ENCODE measurements around the gene VIL1. TPM values are rescaled to one million over a fixed set of nuclear protein-coding genes. Genes with fewer than 3 reads are reported as not detected.

Gene VIL1
- total RNA-seq, 1 experiment from 2014 or later: not detected

GRCh38 chr2:218406209-218406948 lies 12.5 kb upstream of the VIL1 start:
- H3K27me3 ChIP-seq (replicated peaks; ENCODE audit: insufficient read depth, low read depth, low read length, poor library complexity): no peaks in the 10 kb centered on the region
- peak overlapping the region; percentile 79 for H3K27ac ChIP-seq (ENCODE audit: low read depth, low read length, poor library complexity, severe bottlenecking)
- H3K4me1 ChIP-seq (ENCODE audit: insufficient read depth, low read length, poor library complexity, severe bottlenecking): peaks cover 27% of the 10 kb centered on the region
- ChIA-PET POLR2A (ENCODE audit: low non-redundant PET) (interaction anchor here (0.6 kb wide), 1 partner anchor 119 kb away, joined by 14 read pairs; no protein-coding TSS in a partner anchor), CTCF (interaction anchor here (0.6 kb wide), 2 partner anchors 10 to 503 kb away, joined by 3 to 17 read pairs; no protein-coding TSS in a partner anchor)
- H3K9me3 ChIP-seq (ENCODE audit: low read depth, low read length, poor library complexity, severe bottlenecking): no peaks in the 10 kb centered on the region
- intact Hi-C loops (cut with micrococcal nuclease; ENCODE audit: unreplicated experiment): loop anchor here (2.0 to 5.0 kb wide), 2 partner anchors 60 to 241 kb away; no protein-coding TSS in a partner anchor
- TF ChIP-seq EZH2 (IDR thresholded peaks at IDR 0.05; ENCODE audit: borderline replicate concordance, low read depth, low read length, poor library complexity, severe bottlenecking): no peak
- TF ChIP-seq CTCF (conservative IDR thresholded peaks at IDR 0.05; ENCODE audit: low read depth, low read length): peak; percentile 83
- peak; percentile 97 for DNase-seq (ENCODE audit: low spot score)
- H3K4me3 ChIP-seq (ENCODE audit: low read depth, low read length, poor library complexity, severe bottlenecking): peak overlapping the region; percentile 48
- BruUV-seq (replicated peaks): no TSS peak
- H3K36me3 ChIP-seq (ENCODE audit: insufficient read depth, low read length, poor library complexity, severe bottlenecking): peaks cover 35% of the 10 kb centered on the region

DNA sequence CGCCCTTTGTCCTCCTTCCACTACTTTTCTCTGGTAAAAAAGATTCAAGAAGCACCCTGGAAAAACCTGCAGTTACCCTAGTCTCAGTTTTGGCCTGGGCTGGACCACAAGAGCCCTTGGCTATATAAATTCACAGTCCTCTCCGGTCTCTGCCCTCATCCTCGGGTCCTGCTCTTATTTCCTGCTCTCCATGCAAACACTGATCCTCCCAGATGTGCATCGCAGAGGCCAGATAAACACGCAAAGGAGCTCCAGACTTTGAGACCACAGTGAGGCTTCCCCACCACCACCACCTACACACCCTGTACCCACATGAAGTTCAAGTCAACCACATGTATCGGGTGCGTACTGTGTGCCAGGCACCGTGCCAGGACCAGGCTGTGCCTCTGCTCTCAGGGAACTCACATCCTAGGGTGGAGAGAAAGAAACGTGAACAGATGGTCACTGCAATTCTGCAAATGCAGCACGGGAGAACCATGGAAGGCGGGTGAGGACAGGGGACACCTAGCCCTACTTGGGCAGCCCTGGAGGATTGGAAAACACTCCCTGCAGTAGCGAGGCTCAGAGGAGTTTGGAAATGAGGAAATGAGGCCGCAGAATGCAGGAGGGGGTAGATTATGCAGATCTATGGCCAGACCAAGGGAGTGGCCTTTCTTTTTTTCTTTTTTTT lies 11.8 kb upstream of the VIL1 start:
- Histone ChIP-seq H3K4me1 (ENCODE audit: insufficient read depth, low read length, poor library complexity, severe bottlenecking) (peaks cover 27% of the 10 kb centered on the region), H3K27me3 (replicated peaks; ENCODE audit: insufficient read depth, low read depth, low read length, poor library complexity) (no peaks in the 10 kb centered on the region), H3K27ac (ENCODE audit: low read depth, low read length, poor library complexity, severe bottlenecking) (peak overlapping the region; percentile 79), H3K36me3 (ENCODE audit: insufficient read depth, low read length, poor library complexity, severe bottlenecking) (peaks cover 30% of the 10 kb centered on the region), H3K4me3 (ENCODE audit: low read depth, low read length, poor library complexity, severe bottlenecking) (peak overlapping the region; percentile 48), H3K9me3 (ENCODE audit: low read depth, low read length, poor library complexity, severe bottlenecking) (no peaks in the 10 kb centered on the region)
- DNase-seq (ENCODE audit: low spot score): peak; percentile 50
- TF ChIP-seq EZH2 (IDR thresholded peaks at IDR 0.05; ENCODE audit: borderline replicate concordance, low read depth, low read length, poor library complexity, severe bottlenecking) (no peak), CTCF (conservative IDR thresholded peaks at IDR 0.05; ENCODE audit: low read depth, low read length) (no peak)
- no TSS peak for BruUV-seq (replicated peaks)
- ChIA-PET POLR2A (ENCODE audit: low non-redundant PET) (no interaction called here), CTCF (no interaction called here)
- intact Hi-C loops (cut with micrococcal nuclease; ENCODE audit: unreplicated experiment): loop anchor here (2.0 to 5.0 kb wide), 2 partner anchors 60 to 240 kb away; no protein-coding TSS in a partner anchor

DNA sequence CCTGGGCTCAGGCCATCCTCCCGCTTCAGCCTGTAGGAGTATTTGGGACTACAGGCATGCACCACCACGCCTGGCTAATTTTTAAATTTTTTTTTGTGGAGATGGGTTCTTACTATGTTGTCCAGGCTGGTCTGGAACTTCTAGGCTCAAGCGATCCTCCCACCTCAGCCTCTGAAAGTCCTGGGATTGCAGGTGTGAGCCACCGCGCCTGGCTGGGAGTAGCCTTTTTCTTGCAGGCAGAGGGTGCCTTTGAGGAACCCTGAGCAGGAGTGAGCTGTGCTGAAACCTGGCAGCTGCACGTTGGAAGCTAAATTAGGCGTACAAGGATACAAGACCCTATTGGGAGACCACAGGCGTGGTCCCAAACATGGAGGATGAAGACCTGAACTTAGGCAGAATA lies 11.2 kb upstream of the VIL1 start:
- Histone ChIP-seq H3K27ac (ENCODE audit: low read depth, low read length, poor library complexity, severe bottlenecking) (no peak overlapping the region), H3K4me3 (ENCODE audit: low read depth, low read length, poor library complexity, severe bottlenecking) (no peak overlapping the region), H3K9me3 (ENCODE audit: low read depth, low read length, poor library complexity, severe bottlenecking) (no peaks in the 10 kb centered on the region), H3K36me3 (ENCODE audit: insufficient read depth, low read length, poor library complexity, severe bottlenecking) (peaks cover 23% of the 10 kb centered on the region), H3K4me1 (ENCODE audit: insufficient read depth, low read length, poor library complexity, severe bottlenecking) (peaks cover 27% of the 10 kb centered on the region), H3K27me3 (replicated peaks; ENCODE audit: insufficient read depth, low read depth, low read length, poor library complexity) (no peaks in the 10 kb centered on the region)
- no peak for DNase-seq (ENCODE audit: low spot score)
- intact Hi-C loops (cut with micrococcal nuclease; ENCODE audit: unreplicated experiment): loop anchor here (2.0 to 5.0 kb wide), 2 partner anchors 59 to 240 kb away; no protein-coding TSS in a partner anchor
- CTCF ChIA-PET: no interaction called here
- POLR2A ChIA-PET (ENCODE audit: low non-redundant PET): interaction anchor here (0.6 to 0.7 kb wide), 2 partner anchors 154 to 533 kb away, joined by 3 to 4 read pairs; no protein-coding TSS in a partner anchor
- BruUV-seq (replicated peaks): no TSS peak
- TF ChIP-seq CTCF (conservative IDR thresholded peaks at IDR 0.05; ENCODE audit: low read depth, low read length) (no peak), EZH2 (IDR thresholded peaks at IDR 0.05; ENCODE audit: borderline replicate concordance, low read depth, low read length, poor library complexity, severe bottlenecking) (no peak)
